ENCODE results near the gene TTC9B.
"Not testable (repeated sequence)": the region's sequence is repeated elsewhere in the genome, so short reads cannot be mapped to it uniquely, and the experiment has no call there.

TTC9B gene

DNA sequence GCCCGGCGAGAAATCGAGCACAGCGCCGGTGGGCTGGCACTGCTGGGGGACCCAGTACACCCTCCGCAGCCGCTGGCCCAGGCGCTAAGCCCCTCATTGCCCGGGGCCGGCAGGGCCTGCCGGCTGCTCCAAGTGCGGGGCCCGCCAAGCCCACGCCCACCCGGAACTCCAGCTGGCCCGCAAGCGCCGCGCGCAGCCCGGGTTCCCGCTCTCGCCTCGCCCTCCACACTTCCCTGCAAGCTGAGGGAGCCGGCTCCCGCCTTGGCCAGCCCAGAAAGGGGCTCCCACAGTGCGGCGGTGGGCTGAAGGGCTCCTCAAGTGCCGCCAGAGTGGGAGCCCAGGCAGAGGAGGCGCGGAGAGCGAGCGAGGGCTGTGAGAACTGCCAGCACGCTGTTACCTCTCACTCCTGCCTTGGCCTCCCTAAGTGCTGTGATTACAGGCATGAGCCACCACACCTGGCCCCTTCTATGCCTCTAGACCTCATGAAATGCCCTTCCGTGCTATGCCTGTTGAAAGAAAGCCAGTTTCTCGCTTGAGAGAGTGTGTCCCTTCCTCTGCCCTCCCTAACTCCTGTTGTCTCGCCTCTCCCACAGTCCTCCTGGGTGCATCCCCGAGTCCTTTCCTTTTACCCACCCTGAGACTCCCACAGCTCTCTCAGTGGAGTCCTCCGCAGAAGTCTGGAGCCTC, 47.7 kb downstream of the TTC9B start:
- DNase-seq (ENCODE audit: low read depth): not testable (repeated sequence)

DNA sequence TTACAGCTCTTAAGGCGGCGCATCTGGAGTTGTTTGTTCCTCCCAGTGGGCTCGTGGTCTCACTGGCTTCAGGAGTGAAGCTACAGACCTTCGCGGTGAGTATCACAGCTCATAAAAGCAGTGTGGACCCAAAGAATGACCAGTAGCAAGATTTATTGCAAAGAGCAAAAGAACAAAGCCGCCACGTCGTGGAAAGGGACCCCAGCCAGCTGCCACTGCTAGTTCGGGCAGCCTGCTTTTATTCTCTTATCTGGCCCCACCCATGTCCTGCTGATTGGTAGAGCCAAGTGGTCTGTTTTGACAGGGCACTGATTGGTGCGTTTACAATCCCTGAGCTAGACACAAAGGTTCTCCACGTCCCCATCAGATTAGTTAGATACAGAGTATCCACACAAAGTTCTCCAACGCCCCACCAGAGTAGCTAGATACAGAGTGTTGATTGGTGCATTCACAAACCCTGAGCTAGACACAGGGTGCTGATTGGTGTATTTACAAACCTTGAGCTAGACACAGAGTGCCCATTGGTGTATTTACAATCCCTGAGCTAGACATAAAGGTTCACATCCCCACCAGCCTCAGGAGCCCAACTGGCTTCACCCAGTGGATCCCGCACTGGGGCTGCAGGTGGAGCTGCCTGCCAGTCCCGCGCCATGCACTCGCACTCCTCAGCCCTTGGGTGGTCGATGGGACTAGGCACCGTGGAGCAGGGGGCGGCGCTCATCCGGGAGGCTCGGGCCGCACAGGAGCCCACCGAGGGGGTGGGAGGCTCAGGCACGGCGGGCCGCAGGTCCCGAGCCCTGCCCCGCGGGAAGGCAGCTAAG, 48.5 kb downstream of the TTC9B start:
- DNase-seq (ENCODE audit: low read depth): not testable (repeated sequence)

All from stimulated activated CD8-positive, alpha-beta memory T cell treated with anti-CD3 and anti-CD28 coated beads, Interleukin-15, amount 100 ng/mL, for 1 hour (primary cell).